ENCODE data around the gene UBC.
A peak's percentile ranks its signal among the peaks of the same experiment; 100 is the strongest.

Gene UBC

DNA sequence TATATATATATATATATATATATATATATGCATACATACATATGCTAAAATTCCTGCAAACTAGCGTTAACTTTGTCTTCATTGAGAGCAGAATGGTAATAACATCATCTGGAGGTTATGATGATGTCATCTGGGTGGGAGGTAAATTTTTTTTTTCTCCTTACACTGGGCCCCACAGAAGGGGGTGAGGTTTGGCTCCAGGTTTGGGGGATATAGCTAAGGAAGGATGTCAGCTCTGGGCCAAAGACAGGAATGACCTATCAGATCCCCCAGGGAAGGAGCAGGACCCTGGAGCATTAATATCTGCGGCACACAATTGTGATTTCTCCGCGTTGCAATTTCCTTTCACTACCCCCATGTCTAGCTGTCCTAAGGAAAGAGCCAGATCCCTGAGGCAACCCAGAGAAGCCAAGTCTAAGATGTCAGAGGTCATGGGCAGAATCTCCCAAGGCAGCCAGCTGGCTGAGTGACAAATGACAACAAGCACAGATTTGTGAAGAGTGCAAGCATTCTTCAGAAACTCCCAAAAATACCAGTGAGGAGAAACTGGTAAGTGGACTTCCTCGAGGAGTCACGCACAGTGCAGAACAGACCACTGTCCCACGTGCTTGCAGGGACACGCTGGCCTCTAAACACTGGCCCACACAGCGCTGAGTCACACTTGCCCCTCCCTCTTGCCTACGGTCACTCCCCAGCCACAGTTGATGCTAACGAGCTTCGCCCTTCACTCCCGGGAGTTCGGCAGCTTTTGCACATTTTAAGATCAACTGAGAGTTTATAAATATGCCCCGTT, 9.9 kb downstream of the UBC start (continued):
- TF ChIP-seq ZNF175 (tag by site-specific recombination; IDR thresholded peaks at IDR 0.05), result no peak
- no peak for TF ChIP-seq ZSCAN16 (tag by site-specific recombination; IDR thresholded peaks at IDR 0.05)
- peak; percentile 70; the same call in 1 of the 2 replicates for TF ChIP-seq ZEB2 (tag by site-specific recombination; IDR thresholded peaks at IDR 0.05)
- TF ChIP-seq ZNF133 (tag by site-specific recombination; IDR thresholded peaks at IDR 0.05), result no peak
- TF ChIP-seq, protein P1, sequence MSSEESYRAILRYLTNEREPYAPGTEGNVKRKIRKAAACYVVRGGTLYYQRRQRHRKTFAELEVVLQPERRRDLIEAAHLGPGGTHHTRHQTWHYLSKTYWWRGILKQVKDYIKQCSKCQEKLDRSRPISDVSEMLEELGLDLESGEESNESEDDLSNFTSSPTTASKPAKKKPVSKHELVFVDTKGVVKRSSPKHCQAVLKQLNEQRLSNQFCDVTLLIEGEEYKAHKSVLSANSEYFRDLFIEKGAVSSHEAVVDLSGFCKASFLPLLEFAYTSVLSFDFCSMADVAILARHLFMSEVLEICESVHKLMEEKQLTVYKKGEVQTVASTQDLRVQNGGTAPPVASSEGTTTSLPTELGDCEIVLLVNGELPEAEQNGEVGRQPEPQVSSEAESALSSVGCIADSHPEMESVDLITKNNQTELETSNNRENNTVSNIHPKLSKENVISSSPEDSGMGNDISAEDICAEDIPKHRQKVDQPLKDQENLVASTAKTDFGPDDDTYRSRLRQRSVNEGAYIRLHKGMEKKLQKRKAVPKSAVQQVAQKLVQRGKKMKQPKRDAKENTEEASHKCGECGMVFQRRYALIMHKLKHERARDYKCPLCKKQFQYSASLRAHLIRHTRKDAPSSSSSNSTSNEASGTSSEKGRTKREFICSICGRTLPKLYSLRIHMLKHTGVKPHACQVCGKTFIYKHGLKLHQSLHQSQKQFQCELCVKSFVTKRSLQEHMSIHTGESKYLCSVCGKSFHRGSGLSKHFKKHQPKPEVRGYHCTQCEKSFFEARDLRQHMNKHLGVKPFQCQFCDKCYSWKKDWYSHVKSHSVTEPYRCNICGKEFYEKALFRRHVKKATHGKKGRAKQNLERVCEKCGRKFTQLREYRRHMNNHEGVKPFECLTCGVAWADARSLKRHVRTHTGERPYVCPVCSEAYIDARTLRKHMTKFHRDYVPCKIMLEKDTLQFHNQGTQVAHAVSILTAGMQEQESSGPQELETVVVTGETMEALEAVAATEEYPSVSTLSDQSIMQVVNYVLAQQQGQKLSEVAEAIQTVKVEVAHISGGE (tag by site-specific recombination; conservative IDR thresholded peaks at IDR 0.05; ENCODE audit: low read depth), result no peak
- TF ChIP-seq, protein P2, sequence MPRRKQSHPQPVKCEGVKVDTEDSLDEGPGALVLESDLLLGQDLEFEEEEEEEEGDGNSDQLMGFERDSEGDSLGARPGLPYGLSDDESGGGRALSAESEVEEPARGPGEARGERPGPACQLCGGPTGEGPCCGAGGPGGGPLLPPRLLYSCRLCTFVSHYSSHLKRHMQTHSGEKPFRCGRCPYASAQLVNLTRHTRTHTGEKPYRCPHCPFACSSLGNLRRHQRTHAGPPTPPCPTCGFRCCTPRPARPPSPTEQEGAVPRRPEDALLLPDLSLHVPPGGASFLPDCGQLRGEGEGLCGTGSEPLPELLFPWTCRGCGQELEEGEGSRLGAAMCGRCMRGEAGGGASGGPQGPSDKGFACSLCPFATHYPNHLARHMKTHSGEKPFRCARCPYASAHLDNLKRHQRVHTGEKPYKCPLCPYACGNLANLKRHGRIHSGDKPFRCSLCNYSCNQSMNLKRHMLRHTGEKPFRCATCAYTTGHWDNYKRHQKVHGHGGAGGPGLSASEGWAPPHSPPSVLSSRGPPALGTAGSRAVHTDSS (tag by site-specific recombination; IDR thresholded peaks at IDR 0.05), result no peak
- TF ChIP-seq ZNF19 (tag by site-specific recombination; IDR thresholded peaks at IDR 0.05; ENCODE audit: low read depth), result no peak
- TF ChIP-seq BCL11B (tag by site-specific recombination; IDR thresholded peaks at IDR 0.05; ENCODE audit: low read depth), result no peak
- no peak for TF ChIP-seq ZNF624 (tag by site-specific recombination; IDR thresholded peaks at IDR 0.05)
- TF ChIP-seq KLF10 (tag by site-specific recombination; IDR thresholded peaks at IDR 0.05), result no peak
- TF ChIP-seq ZNF121 (tag by site-specific recombination; IDR thresholded peaks at IDR 0.05), result 0 out of 2 replicates have a peak, but pooled peaks have one; percentile 41
- TF ChIP-seq, protein P3, sequence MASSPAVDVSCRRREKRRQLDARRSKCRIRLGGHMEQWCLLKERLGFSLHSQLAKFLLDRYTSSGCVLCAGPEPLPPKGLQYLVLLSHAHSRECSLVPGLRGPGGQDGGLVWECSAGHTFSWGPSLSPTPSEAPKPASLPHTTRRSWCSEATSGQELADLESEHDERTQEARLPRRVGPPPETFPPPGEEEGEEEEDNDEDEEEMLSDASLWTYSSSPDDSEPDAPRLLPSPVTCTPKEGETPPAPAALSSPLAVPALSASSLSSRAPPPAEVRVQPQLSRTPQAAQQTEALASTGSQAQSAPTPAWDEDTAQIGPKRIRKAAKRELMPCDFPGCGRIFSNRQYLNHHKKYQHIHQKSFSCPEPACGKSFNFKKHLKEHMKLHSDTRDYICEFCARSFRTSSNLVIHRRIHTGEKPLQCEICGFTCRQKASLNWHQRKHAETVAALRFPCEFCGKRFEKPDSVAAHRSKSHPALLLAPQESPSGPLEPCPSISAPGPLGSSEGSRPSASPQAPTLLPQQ (tag by site-specific recombination; IDR thresholded peaks at IDR 0.05), result peak; percentile 77
- no peak for TF ChIP-seq ZNF174 (tag by site-specific recombination; IDR thresholded peaks at IDR 0.05)
- TF ChIP-seq REPIN1 (tag by site-specific recombination; IDR thresholded peaks at IDR 0.05; ENCODE audit: low read depth), result no peak
- TF ChIP-seq ZNF768 (tag by site-specific recombination; IDR thresholded peaks at IDR 0.05), result no peak
- TF ChIP-seq ZNF623 (tag by site-specific recombination; IDR thresholded peaks at IDR 0.05), result 0 out of 2 replicates have a peak, but pooled peaks have one; percentile 9
- TF ChIP-seq, protein P4, sequence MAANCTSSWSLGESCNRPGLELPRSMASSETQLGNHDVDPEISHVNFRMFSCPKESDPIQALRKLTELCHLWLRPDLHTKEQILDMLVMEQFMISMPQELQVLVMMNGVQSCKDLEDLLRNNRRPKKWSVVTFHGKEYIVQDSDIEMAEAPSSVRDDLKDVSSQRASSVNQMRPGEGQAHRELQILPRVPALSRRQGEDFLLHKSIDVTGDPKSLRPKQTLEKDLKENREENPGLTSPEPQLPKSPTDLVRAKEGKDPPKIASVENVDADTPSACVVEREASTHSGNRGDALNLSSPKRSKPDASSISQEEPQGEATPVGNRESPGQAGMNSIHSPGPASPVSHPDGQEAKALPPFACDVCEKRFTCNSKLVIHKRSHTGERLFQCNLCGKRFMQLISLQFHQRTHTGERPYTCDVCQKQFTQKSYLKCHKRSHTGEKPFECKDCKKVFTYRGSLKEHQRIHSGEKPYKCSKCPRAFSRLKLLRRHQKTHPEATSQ (tag by site-specific recombination; IDR thresholded peaks at IDR 0.05), result no peak
- TF ChIP-seq, protein P5, sequence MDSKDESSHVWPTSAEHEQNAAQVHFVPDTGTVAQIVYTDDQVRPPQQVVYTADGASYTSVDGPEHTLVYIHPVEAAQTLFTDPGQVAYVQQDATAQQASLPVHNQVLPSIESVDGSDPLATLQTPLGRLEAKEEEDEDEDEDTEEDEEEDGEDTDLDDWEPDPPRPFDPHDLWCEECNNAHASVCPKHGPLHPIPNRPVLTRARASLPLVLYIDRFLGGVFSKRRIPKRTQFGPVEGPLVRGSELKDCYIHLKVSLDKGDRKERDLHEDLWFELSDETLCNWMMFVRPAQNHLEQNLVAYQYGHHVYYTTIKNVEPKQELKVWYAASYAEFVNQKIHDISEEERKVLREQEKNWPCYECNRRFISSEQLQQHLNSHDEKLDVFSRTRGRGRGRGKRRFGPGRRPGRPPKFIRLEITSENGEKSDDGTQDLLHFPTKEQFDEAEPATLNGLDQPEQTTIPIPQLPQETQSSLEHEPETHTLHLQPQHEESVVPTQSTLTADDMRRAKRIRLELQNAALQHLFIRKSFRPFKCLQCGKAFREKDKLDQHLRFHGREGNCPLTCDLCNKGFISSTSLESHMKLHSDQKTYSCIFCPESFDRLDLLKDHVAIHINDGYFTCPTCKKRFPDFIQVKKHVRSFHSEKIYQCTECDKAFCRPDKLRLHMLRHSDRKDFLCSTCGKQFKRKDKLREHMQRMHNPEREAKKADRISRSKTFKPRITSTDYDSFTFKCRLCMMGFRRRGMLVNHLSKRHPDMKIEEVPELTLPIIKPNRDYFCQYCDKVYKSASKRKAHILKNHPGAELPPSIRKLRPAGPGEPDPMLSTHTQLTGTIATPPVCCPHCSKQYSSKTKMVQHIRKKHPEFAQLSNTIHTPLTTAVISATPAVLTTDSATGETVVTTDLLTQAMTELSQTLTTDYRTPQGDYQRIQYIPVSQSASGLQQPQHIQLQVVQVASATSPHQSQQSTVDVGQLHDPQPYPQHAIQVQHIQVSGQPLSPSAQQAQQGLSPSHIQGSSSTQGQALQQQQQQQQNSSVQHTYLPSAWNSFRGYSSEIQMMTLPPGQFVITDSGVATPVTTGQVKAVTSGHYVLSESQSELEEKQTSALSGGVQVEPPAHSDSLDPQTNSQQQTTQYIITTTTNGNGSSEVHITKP (tag by site-specific recombination; IDR thresholded peaks at IDR 0.05), result 0 out of 2 replicates have a peak, but pooled peaks have one; percentile 63
- TF ChIP-seq ZNF10 (tag by site-specific recombination; IDR thresholded peaks at IDR 0.05), result no peak
- TF ChIP-seq ZNF155 (tag by site-specific recombination; IDR thresholded peaks at IDR 0.05), result no peak
- TF ChIP-seq HOXD13 (CRISPR knock-in tag; IDR thresholded peaks at IDR 0.05; ENCODE audit: borderline replicate concordance), result no peak
- TF ChIP-seq, protein P6, sequence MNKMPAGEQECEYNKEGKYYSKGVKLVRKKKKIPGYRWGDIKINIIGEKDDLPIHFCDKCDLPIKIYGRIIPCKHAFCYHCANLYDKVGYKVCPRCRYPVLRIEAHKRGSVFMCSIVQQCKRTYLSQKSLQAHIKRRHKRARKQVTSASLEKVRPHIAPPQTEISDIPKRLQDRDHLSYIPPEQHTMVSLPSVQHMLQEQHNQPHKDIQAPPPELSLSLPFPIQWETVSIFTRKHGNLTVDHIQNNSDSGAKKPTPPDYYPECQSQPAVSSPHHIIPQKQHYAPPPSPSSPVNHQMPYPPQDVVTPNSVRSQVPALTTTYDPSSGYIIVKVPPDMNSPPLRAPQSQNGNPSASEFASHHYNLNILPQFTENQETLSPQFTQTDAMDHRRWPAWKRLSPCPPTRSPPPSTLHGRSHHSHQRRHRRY (tag by site-specific recombination; IDR thresholded peaks at IDR 0.05), result no peak
- TF ChIP-seq KLF8 (tag by site-specific recombination; IDR thresholded peaks at IDR 0.05), result peak; percentile 57; the same call in 1 of the 2 replicates
- TF ChIP-seq, protein P7, sequence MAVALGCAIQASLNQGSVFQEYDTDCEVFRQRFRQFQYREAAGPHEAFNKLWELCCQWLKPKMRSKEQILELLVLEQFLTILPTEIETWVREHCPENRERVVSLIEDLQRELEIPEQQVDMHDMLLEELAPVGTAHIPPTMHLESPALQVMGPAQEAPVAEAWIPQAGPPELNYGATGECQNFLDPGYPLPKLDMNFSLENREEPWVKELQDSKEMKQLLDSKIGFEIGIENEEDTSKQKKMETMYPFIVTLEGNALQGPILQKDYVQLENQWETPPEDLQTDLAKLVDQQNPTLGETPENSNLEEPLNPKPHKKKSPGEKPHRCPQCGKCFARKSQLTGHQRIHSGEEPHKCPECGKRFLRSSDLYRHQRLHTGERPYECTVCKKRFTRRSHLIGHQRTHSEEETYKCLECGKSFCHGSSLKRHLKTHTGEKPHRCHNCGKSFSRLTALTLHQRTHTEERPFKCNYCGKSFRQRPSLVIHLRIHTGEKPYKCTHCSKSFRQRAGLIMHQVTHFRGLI (tag by site-specific recombination; IDR thresholded peaks at IDR 0.05), result no peak
- no peak for TF ChIP-seq SCRT2 (tag by site-specific recombination; IDR thresholded peaks at IDR 0.05)

Data from HEK293 (cell line).